IPS-20b (cell line): ENCODE measurements around the gene RELL1.

Experiments
- H3K27ac ChIP-seq: one replicate; pipeline ENCODE4 v1.5.1; 2013; ENCODE audit warnings: low read length
- H3K27me3 ChIP-seq: 2 replicates; pipeline ENCODE4 v1.6.1; 2013; ENCODE audit warnings: mild to moderate bottlenecking, low read length, inconsistent platforms; ENCODE audit not compliant: insufficient read depth
- H3K36me3 ChIP-seq: 2 replicates; pipeline ENCODE4 v1.6.1; 2013; ENCODE audit warnings: low read depth, mild to moderate bottlenecking, inconsistent platforms, low read length, moderate library complexity; ENCODE audit not compliant: insufficient read depth
- H3K4me1 ChIP-seq: 2 replicates; pipeline ENCODE4 v1.6.1; 2013; ENCODE audit warnings: mild to moderate bottlenecking, control low read depth, inconsistent platforms, low read length, moderate library complexity; ENCODE audit not compliant: insufficient read depth
- H3K4me3 ChIP-seq: 2 replicates; pipeline ENCODE4 v1.5.1; 2013; ENCODE audit warnings: mild to moderate bottlenecking, low read length, inconsistent platforms
- H3K9ac ChIP-seq: 2 replicates; pipeline ENCODE4 v1.6.1; 2013; ENCODE audit warnings: low read depth, mild to moderate bottlenecking, inconsistent platforms, low read length, moderate library complexity
- H3K9me3 ChIP-seq: 2 replicates; pipeline ENCODE4 v1.6.1; 2013; ENCODE audit warnings: mild to moderate bottlenecking, low read depth, low read length, inconsistent platforms; ENCODE audit not compliant: insufficient read depth

Gene RELL1

DNA sequence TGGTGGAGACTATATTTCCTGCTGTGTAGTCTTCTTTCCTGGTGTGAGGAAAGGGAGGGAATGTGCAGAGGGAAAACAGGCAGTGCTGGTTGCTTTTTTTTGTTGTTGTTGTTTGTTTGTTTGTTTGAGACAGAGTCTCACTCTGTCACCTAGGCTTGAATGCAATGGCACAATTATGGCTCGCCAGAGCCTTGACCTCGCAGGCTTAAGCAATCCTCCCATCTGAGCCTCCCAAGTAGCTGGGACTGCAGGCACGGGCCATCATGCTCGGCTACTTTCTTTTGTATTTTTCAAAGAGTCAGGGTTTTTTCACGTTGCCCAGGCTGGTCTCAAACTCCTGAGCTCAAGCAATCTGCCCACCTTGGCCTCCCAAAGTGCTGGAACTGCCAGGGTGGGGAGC, 82.5 kb downstream of the RELL1 start:
- Histone ChIP-seq H3K36me3 (no peaks in the 10 kb centered on the region), H3K4me3 (no peak overlapping the region), H3K9me3 (no peaks in the 10 kb centered on the region), H3K9ac (no peak overlapping the region), H3K27ac (no peak overlapping the region), H3K4me1 (peaks cover 10% of the 10 kb centered on the region), H3K27me3 (no peaks in the 10 kb centered on the region)

- no peak overlapping the region for H3K9ac ChIP-seq
- H3K4me3 ChIP-seq: no peak overlapping the region
- no peaks in the 10 kb centered on the region for H3K9me3 ChIP-seq
- no peaks in the 10 kb centered on the region for H3K36me3 ChIP-seq
- peaks cover 10% of the 10 kb centered on the region for H3K4me1 ChIP-seq
- no peak overlapping the region for H3K27ac ChIP-seq
- no peaks in the 10 kb centered on the region for H3K27me3 ChIP-seq
Observed at GRCh38 chr4:37603070-37603468, 83.1 kb downstream of the RELL1 start.

GRCh38 chr4:37602454-37603069, 83.6 kb downstream of the RELL1 start:
- Histone ChIP-seq H3K9ac (no peak overlapping the region), H3K27ac (no peak overlapping the region), H3K4me1 (peaks cover 10% of the 10 kb centered on the region), H3K9me3 (no peaks in the 10 kb centered on the region), H3K27me3 (no peaks in the 10 kb centered on the region), H3K36me3 (no peaks in the 10 kb centered on the region), H3K4me3 (no peak overlapping the region)

GRCh38 chr4:37601531-37601930, 84.6 kb downstream of the RELL1 start:
- Histone ChIP-seq H3K9me3 (no peaks in the 10 kb centered on the region), H3K36me3 (no peaks in the 10 kb centered on the region), H3K27me3 (no peaks in the 10 kb centered on the region), H3K4me3 (no peak overlapping the region), H3K27ac (no peak overlapping the region), H3K9ac (no peak overlapping the region), H3K4me1 (peaks cover 10% of the 10 kb centered on the region)

DNA sequence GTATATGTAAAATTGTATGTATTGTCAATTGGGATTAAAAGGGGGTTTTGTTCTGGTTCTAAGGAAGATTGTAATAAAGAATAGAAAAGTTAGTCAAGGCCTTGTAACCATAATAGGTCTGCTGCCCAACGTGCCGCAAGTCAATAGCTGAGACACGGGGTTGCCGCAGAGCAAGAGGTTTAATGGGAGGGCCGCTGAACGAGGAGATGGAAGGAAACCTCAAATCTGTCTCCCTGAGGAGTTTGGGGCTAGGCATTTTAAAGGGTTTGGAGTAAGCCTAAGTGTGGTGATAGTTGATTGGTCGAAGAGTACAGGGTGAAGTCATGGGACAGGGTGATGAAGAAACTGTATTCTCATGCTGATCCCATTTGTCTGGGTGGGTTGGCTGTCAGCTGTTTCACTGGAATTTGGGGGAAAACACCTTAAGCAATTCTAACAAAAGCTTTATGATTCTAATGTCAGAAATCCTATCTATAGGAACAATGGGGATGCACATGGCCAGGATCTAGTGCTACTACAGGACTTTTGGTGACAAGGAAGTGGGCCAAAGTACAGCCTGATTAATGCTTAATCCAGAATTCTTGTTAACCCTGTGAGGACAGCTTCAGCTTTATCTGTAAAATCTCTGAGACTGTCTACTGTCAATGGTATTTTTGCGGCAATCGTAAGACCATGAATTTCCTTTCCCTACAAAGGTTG, 86.9 kb downstream of the RELL1 start:
- no peak overlapping the region for H3K4me3 ChIP-seq
- no peaks in the 10 kb centered on the region for H3K36me3 ChIP-seq
- H3K9me3 ChIP-seq: no peaks in the 10 kb centered on the region
- no peak overlapping the region for H3K9ac ChIP-seq
- no peaks in the 10 kb centered on the region for H3K27me3 ChIP-seq
- peaks cover 10% of the 10 kb centered on the region; the same call in 1 of the 2 replicates for H3K4me1 ChIP-seq
- H3K27ac ChIP-seq: no peak overlapping the region

- H3K27ac ChIP-seq: no peak overlapping the region
- H3K9ac ChIP-seq: no peak overlapping the region
- no peaks in the 10 kb centered on the region for H3K36me3 ChIP-seq
- no peaks in the 10 kb centered on the region for H3K9me3 ChIP-seq
- peaks cover 5% of the 10 kb centered on the region; the same call in 1 of the 2 replicates for H3K4me1 ChIP-seq
- no peaks in the 10 kb centered on the region for H3K27me3 ChIP-seq
- H3K4me3 ChIP-seq: no peak overlapping the region
Observed at GRCh38 chr4:37597034-37597433, 89.1 kb downstream of the RELL1 start.

DNA sequence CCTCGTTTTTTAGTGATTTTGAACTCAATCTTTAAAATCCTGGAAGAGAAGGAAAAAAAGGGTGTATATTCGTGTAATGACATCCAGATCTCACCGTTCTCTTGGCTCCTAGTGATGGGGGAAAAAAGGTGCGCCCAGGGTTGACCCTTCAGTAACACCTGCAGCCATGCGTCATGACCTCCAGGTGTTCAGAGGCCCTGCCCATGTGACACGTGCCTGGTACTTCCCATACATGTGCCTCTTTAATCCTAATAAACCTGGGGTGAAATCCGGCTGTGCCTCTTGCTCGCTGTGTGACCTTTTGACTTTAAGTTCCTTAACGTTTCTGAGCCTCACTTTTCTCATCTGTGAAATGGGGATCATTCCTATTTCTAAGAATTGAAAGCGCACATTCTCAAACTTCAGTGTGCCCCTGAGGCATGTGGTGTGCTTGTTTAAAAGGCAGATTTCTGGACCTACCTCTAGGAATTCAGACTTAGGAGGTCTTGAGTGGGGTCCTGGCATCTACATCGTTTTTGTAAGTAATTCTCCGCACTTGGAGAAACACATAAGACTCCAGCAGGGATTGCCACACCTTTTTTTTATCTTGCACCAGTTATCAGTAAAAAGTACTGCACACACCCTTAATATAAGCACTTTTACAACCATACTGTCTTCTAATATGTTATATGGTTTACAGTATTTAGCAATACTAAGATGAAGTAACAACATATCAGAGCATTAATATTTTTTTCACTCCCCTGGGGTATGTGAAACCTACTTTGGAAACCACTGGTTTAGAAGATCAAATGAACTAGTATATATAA, 90.1 kb downstream of the RELL1 start:
- Histone ChIP-seq H3K36me3 (no peaks in the 10 kb centered on the region), H3K4me1 (peaks cover 5% of the 10 kb centered on the region; the same call in 1 of the 2 replicates), H3K9me3 (no peaks in the 10 kb centered on the region), H3K27ac (no peak overlapping the region), H3K4me3 (no peak overlapping the region), H3K9ac (no peak overlapping the region), H3K27me3 (no peaks in the 10 kb centered on the region)

- no peak overlapping the region for H3K27ac ChIP-seq
- H3K4me1 ChIP-seq: peaks cover 9% of the 10 kb centered on the region; the same call in 1 of the 2 replicates
- no peaks in the 10 kb centered on the region for H3K36me3 ChIP-seq
- H3K9ac ChIP-seq: no peak overlapping the region
- no peak overlapping the region for H3K4me3 ChIP-seq
- H3K27me3 ChIP-seq: no peaks in the 10 kb centered on the region
- no peaks in the 10 kb centered on the region for H3K9me3 ChIP-seq
Observed at GRCh38 chr4:37594099-37594498, 92.1 kb downstream of the RELL1 start.

DNA sequence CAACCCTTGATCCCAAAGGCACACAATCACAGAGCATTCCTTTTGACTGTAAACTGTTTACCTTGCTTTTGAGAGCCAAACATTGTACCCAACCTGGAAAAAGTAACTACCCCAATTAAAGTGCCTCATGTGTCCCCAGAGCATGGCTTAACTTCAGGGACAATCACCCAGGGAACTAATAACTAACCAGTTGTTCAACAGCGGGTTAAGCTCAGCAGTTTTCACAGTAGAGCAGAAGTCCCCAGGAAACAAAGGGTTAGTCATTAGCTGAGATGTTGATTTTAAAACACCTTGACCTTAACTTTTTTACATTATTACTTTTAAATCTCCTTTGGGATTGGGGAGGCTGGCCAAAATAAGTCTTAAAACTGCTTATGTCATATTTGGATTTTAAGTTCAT, 94.8 kb downstream of the RELL1 start:
- H3K9me3 ChIP-seq: no peaks in the 10 kb centered on the region
- H3K4me1 ChIP-seq: peaks cover 8% of the 10 kb centered on the region; the same call in 1 of the 2 replicates

DNA sequence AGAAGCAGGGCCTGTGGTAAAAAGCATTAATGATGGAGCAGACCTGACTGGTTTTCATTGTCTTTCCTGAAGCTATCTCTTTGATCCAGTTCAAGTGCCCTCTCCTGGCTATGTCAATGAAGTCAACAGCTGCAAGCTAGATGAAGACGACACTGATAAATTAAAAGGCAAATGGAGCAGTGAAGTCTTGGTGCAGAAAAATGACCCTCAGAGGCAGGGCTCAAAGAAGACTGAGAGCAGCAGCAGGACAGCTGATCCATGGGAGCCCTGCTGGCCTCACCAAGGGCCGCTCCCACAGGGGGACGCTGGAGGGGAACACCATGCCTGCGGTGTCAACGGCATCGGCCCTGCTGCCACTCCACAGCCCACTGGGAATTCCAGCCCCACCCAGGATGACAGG, 96.2 kb downstream of the RELL1 start:
- peaks cover 8% of the 10 kb centered on the region; the same call in 1 of the 2 replicates for H3K4me1 ChIP-seq
- H3K36me3 ChIP-seq: no peaks in the 10 kb centered on the region
- H3K4me3 ChIP-seq: no peak overlapping the region
- no peaks in the 10 kb centered on the region for H3K27me3 ChIP-seq
- no peaks in the 10 kb centered on the region for H3K9me3 ChIP-seq
- no peak overlapping the region for H3K27ac ChIP-seq
- no peak overlapping the region for H3K9ac ChIP-seq

More for the DNA sequence above, 94.8 kb downstream of the RELL1 start:
- Histone ChIP-seq H3K27me3 (no peaks in the 10 kb centered on the region), H3K36me3 (no peaks in the 10 kb centered on the region), H3K9ac (no peak overlapping the region), H3K27ac (no peak overlapping the region), H3K4me3 (no peak overlapping the region)

GRCh38 chr4:37588150-37588549, 98.0 kb downstream of the RELL1 start:
- peaks cover 8% of the 10 kb centered on the region; the same call in 1 of the 2 replicates for H3K4me1 ChIP-seq
- no peak overlapping the region for H3K27ac ChIP-seq
- H3K9me3 ChIP-seq: no peaks in the 10 kb centered on the region
- H3K36me3 ChIP-seq: no peaks in the 10 kb centered on the region
- H3K9ac ChIP-seq: no peak overlapping the region
- H3K27me3 ChIP-seq: no peaks in the 10 kb centered on the region
- no peak overlapping the region for H3K4me3 ChIP-seq
